ENCODE results near the gene DOCK4. TPM values are rescaled to one million over a fixed set of nuclear protein-coding genes. Genes with fewer than 3 reads are reported as not detected.

DOCK4 gene
- total and polyA plus RNA-seq, 2 of the 8 experiments (the other 6 are each of a cell fraction or from before 2014, with no cell fraction given): 5.1 to 23.6 TPM

GRCh38 chr7:112133328-112133727 is 72.9 kb downstream of the DOCK4 start (continued):
- no peak for TF ChIP-seq CTBP2 (IDR thresholded peaks at IDR 0.05; ENCODE audit: borderline replicate concordance, insufficient read depth, insufficient read length, low read length)
- TF ChIP-seq SUZ12 (IDR thresholded peaks at IDR 0.05; ENCODE audit: low read length): no peak
- TF ChIP-seq MAX (IDR thresholded peaks at IDR 0.05): no peak
- TF ChIP-seq TAF7 (optimal IDR thresholded peaks at IDR 0.05; ENCODE audit: borderline replicate concordance, low read depth, low read length): no peak
- TF ChIP-seq RAD21 (IDR thresholded peaks at IDR 0.05 in 1 of 2, conservative IDR thresholded peaks at IDR 0.05 in 1 of 2; ENCODE audit: low read depth in 2 of 2, low read length in 2 of 2): no peak
- TF ChIP-seq SP1 (IDR thresholded peaks at IDR 0.05; ENCODE audit: low read depth, low read length): no peak
- TF ChIP-seq CBX8 (IDR thresholded peaks at IDR 0.05; ENCODE audit: borderline replicate concordance, low read depth, low read length): no peak
- TF ChIP-seq SIX5 (IDR thresholded peaks at IDR 0.05; ENCODE audit: low read depth, low read length): no peak
- TF ChIP-seq YY1 (IDR thresholded peaks at IDR 0.05; ENCODE audit: low read depth, low read length): no peak

All from H1 (cell line).